GM12874 (cell line): ENCODE results near the gene CYSLTR2.

Source experiments
- TF ChIP-seq, protein P1 (sequence below): IDR thresholded peaks from 2 replicates; pipeline ENCODE4 v1.5.1; 2011; ENCODE audit warnings: low read depth, mild to moderate bottlenecking, control low read depth, low read length, moderate library complexity; ENCODE audit not compliant: insufficient read depth

CYSLTR2 gene, protein sequence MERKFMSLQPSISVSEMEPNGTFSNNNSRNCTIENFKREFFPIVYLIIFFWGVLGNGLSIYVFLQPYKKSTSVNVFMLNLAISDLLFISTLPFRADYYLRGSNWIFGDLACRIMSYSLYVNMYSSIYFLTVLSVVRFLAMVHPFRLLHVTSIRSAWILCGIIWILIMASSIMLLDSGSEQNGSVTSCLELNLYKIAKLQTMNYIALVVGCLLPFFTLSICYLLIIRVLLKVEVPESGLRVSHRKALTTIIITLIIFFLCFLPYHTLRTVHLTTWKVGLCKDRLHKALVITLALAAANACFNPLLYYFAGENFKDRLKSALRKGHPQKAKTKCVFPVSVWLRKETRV

DNA sequence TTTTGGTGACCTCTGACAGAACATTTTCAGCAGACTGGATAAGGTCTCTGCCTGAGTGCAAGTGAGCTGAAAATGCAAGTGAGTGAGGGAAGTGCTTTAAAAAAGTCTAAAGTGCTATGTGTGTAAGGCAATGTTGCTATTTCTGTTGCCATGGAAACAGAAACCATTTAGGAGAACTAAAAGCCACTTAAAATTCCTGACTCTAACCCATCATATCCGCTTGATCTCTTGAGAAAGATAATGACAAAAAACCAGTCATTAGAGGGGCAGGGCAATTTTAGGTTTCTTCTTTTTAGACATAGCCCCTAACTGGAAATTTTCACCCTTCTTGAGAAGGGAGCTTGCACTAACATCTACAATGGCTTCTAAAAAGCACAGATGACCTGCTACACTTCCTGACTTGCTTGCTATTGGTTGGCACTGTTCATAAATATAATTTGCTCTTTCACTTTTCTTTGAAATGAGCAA, at the start of gene CYSLTR2:
Gene CYSLTR2 (plus strand): TSS at position 458 of the 468 bp plus-strand sequence. CDS start 52,889 bp downstream, outside the sequence.
- TF ChIP-seq, protein P1, sequence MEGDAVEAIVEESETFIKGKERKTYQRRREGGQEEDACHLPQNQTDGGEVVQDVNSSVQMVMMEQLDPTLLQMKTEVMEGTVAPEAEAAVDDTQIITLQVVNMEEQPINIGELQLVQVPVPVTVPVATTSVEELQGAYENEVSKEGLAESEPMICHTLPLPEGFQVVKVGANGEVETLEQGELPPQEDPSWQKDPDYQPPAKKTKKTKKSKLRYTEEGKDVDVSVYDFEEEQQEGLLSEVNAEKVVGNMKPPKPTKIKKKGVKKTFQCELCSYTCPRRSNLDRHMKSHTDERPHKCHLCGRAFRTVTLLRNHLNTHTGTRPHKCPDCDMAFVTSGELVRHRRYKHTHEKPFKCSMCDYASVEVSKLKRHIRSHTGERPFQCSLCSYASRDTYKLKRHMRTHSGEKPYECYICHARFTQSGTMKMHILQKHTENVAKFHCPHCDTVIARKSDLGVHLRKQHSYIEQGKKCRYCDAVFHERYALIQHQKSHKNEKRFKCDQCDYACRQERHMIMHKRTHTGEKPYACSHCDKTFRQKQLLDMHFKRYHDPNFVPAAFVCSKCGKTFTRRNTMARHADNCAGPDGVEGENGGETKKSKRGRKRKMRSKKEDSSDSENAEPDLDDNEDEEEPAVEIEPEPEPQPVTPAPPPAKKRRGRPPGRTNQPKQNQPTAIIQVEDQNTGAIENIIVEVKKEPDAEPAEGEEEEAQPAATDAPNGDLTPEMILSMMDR: no peak

DNA sequence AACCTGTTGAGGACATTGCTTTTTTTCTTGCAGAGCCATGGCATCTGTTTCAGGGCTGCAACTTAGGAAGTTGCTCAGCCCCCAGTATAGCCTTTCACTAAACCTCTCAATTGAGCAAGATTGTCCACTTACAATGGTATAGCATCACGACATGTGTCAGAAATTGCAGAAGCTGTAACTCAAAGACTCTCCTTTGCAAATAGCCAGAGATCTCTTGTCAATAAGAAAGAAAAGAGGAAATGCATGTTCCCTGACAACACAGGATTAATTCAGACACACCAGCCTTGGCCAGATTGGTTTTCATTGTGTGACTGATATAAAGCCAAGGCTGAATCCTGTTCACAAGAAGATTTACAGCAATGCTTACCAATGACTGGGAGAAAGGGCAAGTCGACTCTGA, 38.7 kb upstream of the CYSLTR2 start:
- TF ChIP-seq, protein P1: no peak

DNA sequence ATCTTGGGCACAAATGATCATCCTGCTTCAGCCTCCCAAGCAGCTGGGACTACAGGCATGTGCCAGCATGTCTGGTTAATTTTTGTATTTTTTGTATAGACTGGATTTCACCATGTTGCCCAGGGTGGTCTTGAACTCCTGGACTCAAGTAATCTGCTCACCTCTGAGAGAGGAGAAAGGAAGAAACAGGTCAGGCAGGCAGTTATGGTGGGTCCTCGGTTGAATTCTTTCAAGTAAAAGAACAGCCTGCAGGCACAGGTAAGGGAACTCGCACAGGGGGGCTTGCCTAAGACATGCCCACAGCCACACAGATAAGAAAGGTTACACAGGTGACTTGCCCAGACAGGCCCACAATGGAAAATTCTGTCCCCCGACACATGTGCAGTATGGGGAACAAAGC, 34.8 kb upstream of the CYSLTR2 start:
- TF ChIP-seq, protein P1: no peak

DNA sequence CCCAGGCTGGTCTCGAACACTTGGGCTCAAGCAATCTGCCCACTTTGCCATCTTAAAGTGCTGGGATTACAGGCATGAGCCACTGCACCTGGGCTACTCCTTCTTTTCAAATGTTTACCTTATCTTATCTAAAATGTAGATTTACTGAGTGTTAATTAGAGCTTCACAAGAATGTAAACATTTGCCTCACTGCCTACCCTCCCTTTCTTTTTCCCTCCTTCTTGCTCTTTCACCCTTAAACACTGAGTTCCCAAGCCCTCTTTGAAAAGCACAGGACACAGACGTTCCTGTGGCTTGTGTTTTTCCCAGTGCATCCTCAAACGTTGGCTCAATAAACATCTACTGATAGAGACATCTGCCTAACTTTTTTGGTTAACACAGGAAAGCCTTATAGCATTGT, 32.7 kb upstream of the CYSLTR2 start:
- TF ChIP-seq, protein P1: no peak

DNA sequence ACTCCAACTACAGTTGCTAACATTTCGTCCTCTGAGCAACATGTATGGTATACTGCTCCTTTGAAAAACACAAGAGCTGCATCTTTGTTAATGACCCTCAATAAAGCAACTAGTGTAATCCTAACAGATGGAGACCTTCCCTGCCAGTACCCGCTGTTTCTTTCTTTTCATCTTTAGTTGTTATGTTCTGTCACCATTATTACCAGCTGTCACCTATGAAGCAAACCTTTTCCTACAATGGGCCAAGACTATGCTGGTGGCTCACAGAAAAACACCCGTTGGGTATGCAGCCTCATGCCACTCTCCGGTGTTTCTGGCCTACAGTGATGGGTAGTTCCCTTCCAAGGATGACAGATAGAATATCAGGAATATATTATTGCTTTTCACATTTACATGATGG, 29.7 kb upstream of the CYSLTR2 start:
- TF ChIP-seq, protein P1: no peak

DNA sequence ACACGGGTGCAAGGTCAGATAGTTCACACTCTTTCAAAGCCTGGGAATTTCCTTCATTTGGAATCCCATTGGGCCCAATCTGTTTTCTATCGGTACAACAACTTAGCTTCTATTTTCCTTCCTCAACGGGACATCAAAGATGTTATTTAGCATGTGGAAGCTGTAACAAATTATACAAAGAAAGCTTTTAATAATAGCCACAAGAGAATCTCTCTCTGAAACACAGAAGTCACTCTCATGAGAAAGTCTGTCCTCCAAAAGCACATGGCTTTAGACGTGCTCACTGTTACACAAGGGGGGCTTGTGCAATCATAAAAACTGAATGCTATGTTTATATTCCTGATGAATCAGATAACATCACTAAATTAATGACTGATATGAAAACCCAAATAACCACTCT, 28.9 kb upstream of the CYSLTR2 start:
- TF ChIP-seq, protein P1: no peak

DNA sequence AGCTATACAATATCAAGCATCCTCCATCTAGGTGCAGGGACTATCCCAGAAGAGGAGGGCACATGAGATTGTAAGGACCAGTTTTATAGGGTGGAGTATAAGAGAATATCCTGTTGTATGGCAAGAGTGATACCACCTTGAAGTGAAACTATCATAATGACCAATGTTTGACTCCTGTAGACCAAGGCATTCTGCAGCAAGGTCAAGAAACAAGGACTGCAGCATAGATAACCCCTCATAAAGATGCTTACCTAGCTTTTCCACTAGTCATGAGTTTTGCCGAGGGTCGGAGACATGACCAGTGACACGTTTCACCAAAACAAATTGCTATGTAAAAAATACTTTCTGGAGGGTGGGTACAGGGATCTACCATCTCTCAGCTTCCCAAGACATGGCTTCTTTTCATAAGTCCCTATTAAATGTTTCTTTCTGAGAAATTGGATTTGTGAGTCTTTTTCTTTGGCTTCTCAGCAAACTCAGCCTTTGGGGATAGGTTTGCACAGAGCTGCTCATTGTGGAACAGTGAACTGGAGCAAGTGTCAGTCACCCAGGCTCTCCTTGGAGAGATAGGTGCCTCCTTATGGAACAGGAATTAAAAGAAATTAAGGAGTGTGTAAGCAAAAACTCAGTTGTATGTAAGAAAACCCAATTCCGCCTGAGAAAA, 28.2 kb upstream of the CYSLTR2 start:
- TF ChIP-seq, protein P1: no peak
